ENCODE results near the gene ELK4. TPM values are rescaled to one million over a fixed set of nuclear protein-coding genes. Genes with fewer than 3 reads are reported as not detected.

The ELK4 gene
- total and polyA plus RNA-seq, 5 experiments from 2014 or later, result 4.5 to 204 (median 8.3) TPM

GRCh38 chr1:205591522-205592351 lies 40.1 kb downstream of the ELK4 start:
- POLR2A ChIA-PET, result interaction anchor here (0.6 to 9.3 kb wide), 19 partner anchors 9 to 306 kb away, joined by 3 to 269 read pairs (median 5); partner anchors contain the start of genes ELK4, NUCKS1 and SLC45A3
- no peaks in the 10 kb centered on the region for H3K9me3 Mint-ChIP-seq
- H3K4me1 Mint-ChIP-seq, result peaks cover 35 to 57% (median 53%) of the 10 kb centered on the region in 4 donors
- peak overlapping the region; percentile 93 to 98 (median 96) for H3K27ac Mint-ChIP-seq
- H3K27me3 Mint-ChIP-seq, result no peaks in the 10 kb centered on the region
- ATAC-seq, result peak; percentile 79 to 85
- peak; percentile 82 to 97 (median 90) for DNase-seq
- H3K36me3 Mint-ChIP-seq, result peaks cover 0 to 3% (median 0%) of the 10 kb centered on the region in 3 donors
- peak overlapping the region; percentile 84 to 96 (median 93) for H3K4me3 Mint-ChIP-seq

GRCh38 chr1:205590777-205591513 lies 40.9 kb downstream of the ELK4 start:
- peaks cover 35 to 49% (median 48%) of the 10 kb centered on the region in 4 donors for H3K4me1 Mint-ChIP-seq
- POLR2A ChIA-PET, result interaction anchor here (0.6 to 9.3 kb wide), 14 partner anchors 8 to 180 kb away, joined by 3 to 269 read pairs (median 5); partner anchors contain the start of genes ELK4 and SLC45A3
- no peaks in the 10 kb centered on the region for H3K36me3 Mint-ChIP-seq
- ATAC-seq (no peak), DNase-seq (no peak)
- H3K27me3 Mint-ChIP-seq, result no peaks in the 10 kb centered on the region
- peak overlapping the region in 9 of 10 donors; percentile 20 to 96 (median 84) for H3K4me3 Mint-ChIP-seq
- H3K9me3 Mint-ChIP-seq, result no peaks in the 10 kb centered on the region
- peak overlapping the region; percentile 83 to 98 (median 94) for H3K27ac Mint-ChIP-seq

- Mint-ChIP-seq H3K36me3 (no peaks in the 10 kb centered on the region), H3K4me3 (peak overlapping the region in 5 of 10 donors; percentile 45 to 93 (median 84)), H3K27me3 (no peaks in the 10 kb centered on the region), H3K27ac (peak overlapping the region in 9 of 10 donors; percentile 83 to 98 (median 94)), H3K4me1 (peaks cover 30 to 44% (median 43%) of the 10 kb centered on the region in 4 donors), H3K9me3 (no peaks in the 10 kb centered on the region)
- POLR2A ChIA-PET, result interaction anchor here (2.2 to 9.3 kb wide), 3 partner anchors 41 to 68 kb away, joined by 6 to 269 read pairs (median 42); partner anchors contain the start of gene ELK4
- ATAC-seq (no peak), DNase-seq (peak in 1 of 10 donors; percentile 8)
Observed at GRCh38 chr1:205590457-205590768, 41.4 kb downstream of the ELK4 start.

- H3K27ac Mint-ChIP-seq, result peak overlapping the region in 8 of 10 donors; percentile 80 to 98 (median 95)
- peak overlapping the region in 3 of 10 donors; percentile 0 to 44 (median 26) for H3K4me3 Mint-ChIP-seq
Observed at GRCh38 chr1:205589618-205590456, 42.0 kb downstream of the ELK4 start.

GRCh38 chr1:205589046-205589445 lies 42.8 kb downstream of the ELK4 start:
- Mint-ChIP-seq H3K9me3 (no peaks in the 10 kb centered on the region), H3K36me3 (no peaks in the 10 kb centered on the region), H3K4me1 (peaks cover 23 to 30% (median 30%) of the 10 kb centered on the region in 4 donors), H3K27me3 (no peaks in the 10 kb centered on the region), H3K27ac (peak overlapping the region in 3 of 10 donors; percentile 27 to 69 (median 28)), H3K4me3 (no peak overlapping the region)
- no peak for DNase-seq
- no peak for ATAC-seq
- POLR2A ChIA-PET, result interaction anchor here (9.3 kb wide), 1 partner anchor 43 kb away, joined by 269 read pairs; the partner anchor contains the start of gene ELK4

More at GRCh38 chr1:205589618-205590456, 42.0 kb downstream of the ELK4 start:
- Mint-ChIP-seq H3K36me3 (no peaks in the 10 kb centered on the region), H3K27me3 (no peaks in the 10 kb centered on the region), H3K4me1 (peaks cover 28 to 38% (median 37%) of the 10 kb centered on the region in 4 donors), H3K9me3 (no peaks in the 10 kb centered on the region)
- ATAC-seq, result no peak
- POLR2A ChIA-PET, result interaction anchor here (3.2 to 9.3 kb wide), 2 partner anchors 42 to 68 kb away, joined by 42 to 269 read pairs; partner anchors contain the start of gene ELK4
- DNase-seq, result peak in 1 of 10 donors; percentile 35

- peak in 1 of 10 donors; percentile 56 for DNase-seq
- Mint-ChIP-seq H3K27ac (peak overlapping the region in 8 of 10 donors; percentile 27 to 80 (median 65)), H3K27me3 (no peaks in the 10 kb centered on the region), H3K4me3 (peak overlapping the region in 1 of 10 donors; percentile 29), H3K4me1 (peaks cover 19 to 26% (median 26%) of the 10 kb centered on the region in 4 donors), H3K36me3 (no peaks in the 10 kb centered on the region), H3K9me3 (no peaks in the 10 kb centered on the region)
- ATAC-seq, result no peak
- POLR2A ChIA-PET, result interaction anchor here (9.3 kb wide), 1 partner anchor 43 kb away, joined by 269 read pairs; the partner anchor contains the start of gene ELK4
Observed at GRCh38 chr1:205588636-205589035, 43.2 kb downstream of the ELK4 start.

- DNase-seq (no peak), ATAC-seq (no peak)
- Mint-ChIP-seq H3K27me3 (no peaks in the 10 kb centered on the region), H3K36me3 (no peaks in the 10 kb centered on the region), H3K9me3 (no peaks in the 10 kb centered on the region), H3K4me1 (peaks cover 18 to 33% (median 27%) of the 10 kb centered on the region in 4 donors), H3K4me3 (no peak overlapping the region), H3K27ac (peak overlapping the region in 3 of 10 donors; percentile 13 to 54 (median 26))
- POLR2A ChIA-PET, result interaction anchor here (9.3 kb wide), 1 partner anchor 44 kb away, joined by 269 read pairs; the partner anchor contains the start of gene ELK4
Observed at GRCh38 chr1:205587581-205587980, 44.2 kb downstream of the ELK4 start.

- Mint-ChIP-seq H3K9me3 (no peaks in the 10 kb centered on the region), H3K27ac (peak overlapping the region in 1 of 10 donors; percentile 27), H3K4me1 (peaks cover 19 to 40% (median 29%) of the 10 kb centered on the region in 4 donors), H3K36me3 (no peaks in the 10 kb centered on the region), H3K4me3 (no peak overlapping the region), H3K27me3 (no peaks in the 10 kb centered on the region)
- ATAC-seq (no peak), DNase-seq (no peak)
- POLR2A ChIA-PET, result interaction anchor here (1.2 kb wide), 1 partner anchor 45 kb away, joined by 3 read pairs; no protein-coding TSS in a partner anchor
Observed at GRCh38 chr1:205585835-205586785, 45.7 kb downstream of the ELK4 start.

- H3K4me1 Mint-ChIP-seq, result peaks cover 12 to 32% (median 22%) of the 10 kb centered on the region in 4 donors
- no peak overlapping the region for H3K4me3 Mint-ChIP-seq
- no peaks in the 10 kb centered on the region for H3K27me3 Mint-ChIP-seq
- POLR2A ChIA-PET, result interaction anchor here (1.2 kb wide), 1 partner anchor 46 kb away, joined by 3 read pairs; no protein-coding TSS in a partner anchor
- no peak for DNase-seq
- H3K9me3 Mint-ChIP-seq, result no peaks in the 10 kb centered on the region
- ATAC-seq, result no peak
- H3K27ac Mint-ChIP-seq, result no peak overlapping the region
- no peaks in the 10 kb centered on the region for H3K36me3 Mint-ChIP-seq
Observed at GRCh38 chr1:205585169-205585834, 46.5 kb downstream of the ELK4 start.

GRCh38 chr1:205584732-205585131 lies 47.1 kb downstream of the ELK4 start:
- ATAC-seq (no peak), DNase-seq (no peak)
- Mint-ChIP-seq H3K27ac (peak overlapping the region in 1 of 10 donors; percentile 43), H3K9me3 (no peaks in the 10 kb centered on the region), H3K27me3 (no peaks in the 10 kb centered on the region), H3K36me3 (no peaks in the 10 kb centered on the region), H3K4me1 (peaks cover 9 to 27% (median 21%) of the 10 kb centered on the region in 4 donors), H3K4me3 (no peak overlapping the region)
- POLR2A ChIA-PET, result no interaction called here
